ENCODE measurements around the gene CHD5. TPM values are rescaled to one million over a fixed set of nuclear protein-coding genes. Genes with fewer than 3 reads are reported as not detected.

The CHD5 gene
- total RNA-seq, 4 donors from 2014 or later = 5.5 to 16.9 (median 12.0) TPM

DNA sequence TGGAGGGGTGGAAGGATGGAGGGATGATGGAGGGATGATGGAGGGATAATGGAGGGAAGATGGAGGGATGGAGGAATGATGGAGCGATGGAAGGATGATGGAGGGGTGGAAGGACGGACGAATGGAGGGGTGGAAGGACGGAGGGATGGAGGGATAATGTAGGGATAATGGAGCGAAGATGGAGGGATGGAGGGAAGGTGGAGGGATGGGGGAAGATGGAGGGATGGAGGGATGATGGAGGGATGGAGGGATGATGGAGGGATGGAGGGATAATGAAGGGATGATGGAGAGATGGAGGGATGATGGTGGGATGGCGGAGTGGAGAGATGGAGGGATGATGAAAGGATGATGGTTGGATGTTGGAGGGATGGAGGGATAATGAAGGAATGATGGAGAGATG, 73.1 kb downstream of the CHD5 start:
- WGBS = 95% methylated on average over 6 of the region's 6 CpGs
- Histone ChIP-seq H3K27me3 (peaks cover 0 to 74% (median 3%) of the 10 kb centered on the region in 4 donors), H3K27ac (replicated peaks in 1 of 4) (no peak overlapping the region), H3K9me3 (no peaks in the 10 kb centered on the region), H3K4me1 (peaks cover 0 to 4% (median 0%) of the 10 kb centered on the region in 4 donors), H3K4me3 (no peak overlapping the region), H3K36me3 (peaks cover 0 to 7% (median 0%) of the 10 kb centered on the region in 4 donors)
- no peak for DNase-seq (ENCODE audit: extremely low spot score)
- intact Hi-C loops (cut with DNase I) = no loop called here
- TF ChIP-seq, protein P1, sequence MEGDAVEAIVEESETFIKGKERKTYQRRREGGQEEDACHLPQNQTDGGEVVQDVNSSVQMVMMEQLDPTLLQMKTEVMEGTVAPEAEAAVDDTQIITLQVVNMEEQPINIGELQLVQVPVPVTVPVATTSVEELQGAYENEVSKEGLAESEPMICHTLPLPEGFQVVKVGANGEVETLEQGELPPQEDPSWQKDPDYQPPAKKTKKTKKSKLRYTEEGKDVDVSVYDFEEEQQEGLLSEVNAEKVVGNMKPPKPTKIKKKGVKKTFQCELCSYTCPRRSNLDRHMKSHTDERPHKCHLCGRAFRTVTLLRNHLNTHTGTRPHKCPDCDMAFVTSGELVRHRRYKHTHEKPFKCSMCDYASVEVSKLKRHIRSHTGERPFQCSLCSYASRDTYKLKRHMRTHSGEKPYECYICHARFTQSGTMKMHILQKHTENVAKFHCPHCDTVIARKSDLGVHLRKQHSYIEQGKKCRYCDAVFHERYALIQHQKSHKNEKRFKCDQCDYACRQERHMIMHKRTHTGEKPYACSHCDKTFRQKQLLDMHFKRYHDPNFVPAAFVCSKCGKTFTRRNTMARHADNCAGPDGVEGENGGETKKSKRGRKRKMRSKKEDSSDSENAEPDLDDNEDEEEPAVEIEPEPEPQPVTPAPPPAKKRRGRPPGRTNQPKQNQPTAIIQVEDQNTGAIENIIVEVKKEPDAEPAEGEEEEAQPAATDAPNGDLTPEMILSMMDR (IDR thresholded peaks at IDR 0.05) = no peak
- no peak for TF ChIP-seq POLR2AphosphoS5 (IDR thresholded peaks at IDR 0.05)
- no peak for TF ChIP-seq EP300 (IDR thresholded peaks at IDR 0.05)
- TF ChIP-seq POLR2A (IDR thresholded peaks at IDR 0.05; ENCODE audit: low read depth) = no peak

DNA sequence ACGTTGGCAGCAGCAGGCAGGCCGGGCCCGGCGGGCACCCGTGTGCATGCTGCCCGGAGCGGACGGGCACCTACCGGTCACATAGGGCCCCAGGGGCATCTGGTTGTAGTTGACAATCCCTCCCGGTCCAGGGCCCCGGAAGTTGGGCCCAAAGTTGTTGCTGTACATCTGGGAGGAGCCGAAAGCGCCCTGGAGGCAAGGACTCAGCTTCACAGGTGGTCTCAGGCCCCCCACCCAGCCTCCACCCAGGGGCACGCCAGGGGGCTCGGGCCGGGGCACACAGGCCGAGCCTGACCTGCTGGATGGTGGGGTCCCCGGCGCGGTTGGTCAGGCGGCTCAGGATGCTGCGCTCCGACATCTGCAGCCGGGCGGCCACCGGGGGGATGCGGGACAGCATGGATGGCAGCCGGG, 73.8 kb downstream of the CHD5 start:
- intact Hi-C loops (cut with DNase I) = no loop called here
- H3K4me1 ChIP-seq = peaks cover 0 to 10% (median 0%) of the 10 kb centered on the region in 4 donors
- peaks cover 0 to 7% (median 0%) of the 10 kb centered on the region in 4 donors for H3K36me3 ChIP-seq
- no peak overlapping the region for H3K4me3 ChIP-seq
- no peak for DNase-seq (ENCODE audit: extremely low spot score)
- H3K27me3 ChIP-seq = peaks cover 0 to 80% (median 3%) of the 10 kb centered on the region in 4 donors
- WGBS = 91% methylated on average over 14 of the region's 28 CpGs
- no peaks in the 10 kb centered on the region for H3K9me3 ChIP-seq
- H3K27ac ChIP-seq (replicated peaks in 1 of 4) = no peak overlapping the region
- no peak for TF ChIP-seq EP300 (IDR thresholded peaks at IDR 0.05)
- no peak for TF ChIP-seq POLR2A (IDR thresholded peaks at IDR 0.05; ENCODE audit: low read depth)

DNA sequence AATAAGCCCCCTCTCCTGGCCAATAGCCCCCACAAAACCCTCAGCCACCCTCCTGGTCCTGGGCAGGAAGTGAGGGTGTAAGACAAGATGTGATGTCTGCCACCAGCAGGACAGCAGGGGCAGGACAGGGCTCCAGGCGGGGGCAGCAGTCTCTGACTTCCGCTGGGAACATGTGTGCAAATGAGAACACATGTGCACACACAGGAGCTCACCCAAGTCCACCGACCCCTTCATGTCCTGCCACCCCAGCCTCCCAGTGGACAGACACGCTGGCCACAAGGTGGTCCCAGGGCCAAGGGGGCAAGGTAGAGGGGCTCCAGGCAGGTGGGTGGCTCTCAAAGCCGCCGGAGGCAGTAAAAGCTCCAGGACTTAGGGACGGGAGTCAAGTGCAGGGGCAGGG, 74.4 kb downstream of the CHD5 start:
- TF ChIP-seq EP300 (IDR thresholded peaks at IDR 0.05) (no peak), POLR2A (IDR thresholded peaks at IDR 0.05; ENCODE audit: low read depth) (no peak), POLR2AphosphoS5 (IDR thresholded peaks at IDR 0.05) (no peak)
- TF ChIP-seq, protein P1 (IDR thresholded peaks at IDR 0.05) = no peak
- Histone ChIP-seq H3K4me3 (no peak overlapping the region), H3K4me1 (peaks cover 0 to 10% (median 0%) of the 10 kb centered on the region in 4 donors), H3K9me3 (no peaks in the 10 kb centered on the region), H3K27me3 (peaks cover 0 to 84% (median 3%) of the 10 kb centered on the region in 4 donors), H3K36me3 (peaks cover 0 to 7% (median 0%) of the 10 kb centered on the region in 4 donors), H3K27ac (replicated peaks in 1 of 4) (no peak overlapping the region)
- 76% methylated on average over 3 of the region's 7 CpGs for WGBS
- no peak for DNase-seq (ENCODE audit: extremely low spot score)
- intact Hi-C loops (cut with DNase I) = no loop called here

DNA sequence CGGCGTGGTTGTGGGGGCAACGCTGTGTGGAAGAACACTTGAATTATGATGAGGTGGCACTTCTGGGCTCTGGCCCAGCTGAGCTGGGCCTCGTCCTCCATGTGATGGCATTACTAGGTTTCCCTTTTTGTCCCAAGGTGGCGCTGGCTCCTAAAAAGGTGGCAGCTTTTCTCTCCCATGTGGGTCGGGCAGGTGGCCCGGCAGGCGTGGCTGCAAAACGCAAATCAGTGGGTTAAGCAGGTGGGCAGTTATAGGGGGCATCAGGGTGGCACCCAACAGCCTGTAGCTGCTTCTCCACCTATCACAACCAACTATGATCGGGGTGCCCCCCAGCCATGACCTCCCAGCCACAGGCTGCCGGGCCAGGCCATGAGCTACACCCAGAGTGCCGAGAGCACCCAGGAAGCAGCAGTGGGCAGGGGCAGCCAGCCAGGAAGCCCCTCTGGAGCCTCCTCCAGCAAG, 74.9 kb downstream of the CHD5 start:
- TF ChIP-seq POLR2AphosphoS5 (IDR thresholded peaks at IDR 0.05) (no peak), POLR2A (IDR thresholded peaks at IDR 0.05; ENCODE audit: low read depth) (no peak), EP300 (IDR thresholded peaks at IDR 0.05) (no peak)
- TF ChIP-seq, protein P1 (IDR thresholded peaks at IDR 0.05) = no peak
- H3K4me3 ChIP-seq = no peak overlapping the region
- intact Hi-C loops (cut with DNase I) = no loop called here
- peaks cover 0 to 7% (median 0%) of the 10 kb centered on the region in 4 donors for H3K36me3 ChIP-seq
- H3K27ac ChIP-seq (replicated peaks in 1 of 4) = no peak overlapping the region
- DNase-seq (ENCODE audit: extremely low spot score) = no peak
- H3K9me3 ChIP-seq = no peaks in the 10 kb centered on the region
- H3K4me1 ChIP-seq = peaks cover 0 to 10% (median 0%) of the 10 kb centered on the region in 4 donors
- peaks cover 0 to 84% (median 3%) of the 10 kb centered on the region in 4 donors for H3K27me3 ChIP-seq
- 79% methylated on average over 8 of the region's 12 CpGs for WGBS

DNA sequence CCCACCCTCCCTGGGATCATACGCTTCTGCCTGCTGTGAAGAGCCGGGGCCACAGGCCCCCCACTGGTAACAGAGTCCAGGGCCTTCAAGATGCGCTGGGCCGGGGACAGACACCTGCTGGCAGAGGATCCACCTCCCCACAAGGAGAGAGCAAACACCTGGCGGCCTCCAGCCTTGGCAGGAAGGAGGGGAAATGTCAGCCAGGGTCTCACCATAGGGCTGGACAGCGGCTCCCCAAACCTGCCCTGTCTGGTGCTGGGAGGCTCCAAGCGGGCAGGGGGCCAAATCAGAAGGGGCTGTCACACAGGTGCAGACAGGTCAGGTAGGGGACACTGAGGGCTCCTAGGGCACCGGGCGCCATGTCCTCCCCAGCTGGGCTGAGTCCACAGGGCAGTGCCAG, 75.5 kb downstream of the CHD5 start:
- Histone ChIP-seq H3K9me3 (no peaks in the 10 kb centered on the region), H3K27ac (replicated peaks in 1 of 4) (no peak overlapping the region), H3K4me3 (no peak overlapping the region), H3K27me3 (peaks cover 0 to 85% (median 3%) of the 10 kb centered on the region in 4 donors), H3K36me3 (peaks cover 0 to 7% (median 0%) of the 10 kb centered on the region in 4 donors), H3K4me1 (peaks cover 0 to 10% (median 0%) of the 10 kb centered on the region in 4 donors)
- WGBS = 100% methylated on average over 2 of the region's 9 CpGs
- TF ChIP-seq EP300 (IDR thresholded peaks at IDR 0.05) (no peak), POLR2AphosphoS5 (IDR thresholded peaks at IDR 0.05) (no peak), POLR2A (IDR thresholded peaks at IDR 0.05; ENCODE audit: low read depth) (no peak)
- TF ChIP-seq, protein P1 (IDR thresholded peaks at IDR 0.05) = no peak
- intact Hi-C loops (cut with DNase I) = no loop called here
- DNase-seq (ENCODE audit: extremely low spot score) = no peak

Measured in esophagus muscularis mucosa (tissue), 4 donors.